NCI-H345 (cell line): ENCODE measurements around the gene CDC45.

ENCODE experiments used
- DNase-seq: peaks from one replicate; lab custom pipeline; 2025; lab: John Stamatoyannopoulos, UW

Gene CDC45

DNA sequence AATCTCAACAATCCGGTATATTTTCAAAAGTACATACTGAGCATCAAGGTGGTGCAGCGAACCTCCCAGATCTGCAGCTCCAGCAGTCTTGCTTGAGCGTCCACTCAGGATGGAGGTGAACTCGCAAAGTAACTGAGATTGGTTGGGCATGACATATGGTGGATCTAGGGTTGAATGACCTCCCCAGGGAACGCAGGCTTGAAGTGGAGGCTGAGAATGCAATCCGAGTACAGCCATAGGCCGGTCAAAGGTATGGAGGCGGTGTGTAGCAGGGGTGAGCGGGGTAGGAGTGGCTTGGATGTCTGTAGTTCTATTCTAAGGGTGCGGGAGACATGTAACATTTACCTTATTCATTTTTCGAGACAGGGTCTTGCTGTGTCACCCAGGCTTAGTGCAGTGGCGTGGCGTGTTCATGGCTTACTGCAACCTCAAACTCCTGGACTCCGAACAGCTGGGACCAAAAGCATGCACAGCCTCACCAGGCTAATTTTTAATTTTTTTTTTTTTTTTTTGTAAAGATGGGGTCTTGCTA is 31.6 kb upstream of the CDC45 start:
- DNase-seq: peak; percentile 76

DNA sequence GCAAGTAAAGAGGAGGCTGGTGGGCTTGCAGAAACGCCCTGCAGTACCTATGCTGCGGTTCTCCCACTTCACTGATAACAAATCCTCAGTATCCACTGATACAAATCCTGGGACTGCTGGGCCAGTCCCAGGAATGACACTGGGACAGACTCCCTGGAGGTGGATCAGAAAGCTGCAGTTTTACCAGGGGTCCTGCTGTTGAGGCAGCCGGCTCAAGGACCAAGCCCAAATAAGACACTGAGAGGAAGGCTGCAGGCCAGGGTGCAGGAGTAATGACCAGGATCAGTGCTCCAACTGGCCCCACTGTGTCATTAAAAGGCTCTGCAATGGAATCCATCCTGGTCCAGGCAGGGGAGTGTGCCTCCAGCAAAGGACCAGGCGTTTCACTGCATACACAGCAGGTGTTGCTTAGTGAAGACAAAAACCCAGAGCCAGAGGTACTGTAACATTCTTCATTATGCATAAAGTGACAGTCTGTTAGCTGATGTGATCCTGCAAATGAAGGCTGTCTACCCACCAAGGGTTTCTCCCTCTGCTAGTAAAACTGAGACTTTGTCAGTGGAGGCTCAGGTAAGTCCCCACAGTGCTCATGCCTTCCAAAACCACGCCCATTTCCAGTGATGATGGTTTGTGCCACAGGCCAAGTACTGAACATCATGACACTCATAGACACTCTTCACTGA is 30.8 kb upstream of the CDC45 start:
- DNase-seq: no peak

DNA sequence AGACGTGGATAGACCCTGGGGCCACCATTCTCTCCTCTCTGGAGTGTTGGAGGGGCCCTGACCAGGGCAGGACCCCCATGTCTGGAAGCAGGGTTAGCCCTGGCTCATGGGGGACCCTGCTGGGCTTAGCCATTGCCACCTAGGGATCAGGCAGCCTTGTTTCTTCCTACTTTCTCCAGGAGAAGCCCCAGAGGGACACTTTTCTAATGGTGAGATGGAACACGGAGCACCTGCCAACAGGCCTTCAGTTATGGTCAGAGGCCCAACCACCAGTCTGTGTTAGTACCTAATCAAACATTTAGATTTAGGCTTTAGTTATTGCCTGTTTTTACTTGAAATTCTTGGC is 30.3 kb upstream of the CDC45 start:
- DNase-seq: no peak

DNA sequence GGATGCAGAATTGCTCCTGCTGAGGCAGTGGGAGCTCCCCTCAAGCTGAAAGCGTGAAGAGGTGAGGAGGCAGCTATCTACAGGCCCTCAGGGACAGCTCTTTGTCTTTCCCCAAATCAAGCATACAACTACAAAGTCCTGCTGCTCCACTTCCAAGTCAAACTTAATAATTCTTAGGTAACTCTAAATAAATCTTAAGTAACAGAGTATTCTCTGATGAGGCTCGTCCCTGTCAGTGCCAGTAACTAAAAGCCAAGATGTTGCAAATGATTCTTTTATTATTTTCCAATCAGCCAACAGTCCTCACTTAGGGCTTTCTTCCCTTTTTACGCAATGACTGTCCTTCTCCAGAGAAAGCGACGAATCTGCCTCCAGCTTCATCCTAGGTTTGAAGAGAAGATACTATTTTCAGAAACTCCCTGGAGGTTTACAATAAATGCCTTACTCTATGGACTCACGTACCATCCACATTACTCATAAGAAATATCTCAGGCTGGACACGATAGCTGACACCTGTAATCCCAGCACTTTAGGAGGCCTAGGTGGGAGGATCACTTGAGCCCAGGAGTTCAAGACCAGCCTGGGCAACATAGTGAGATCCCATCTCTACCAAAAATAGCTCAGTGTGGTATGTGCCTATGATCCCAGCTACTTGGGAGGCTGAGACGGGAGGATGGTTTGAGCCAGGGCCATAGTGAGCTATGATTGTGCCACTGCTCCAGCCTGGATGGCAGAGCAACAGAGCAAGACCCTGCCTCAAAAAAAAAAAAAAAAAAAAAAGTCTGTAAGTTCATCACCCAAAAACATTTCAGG is 29.2 kb upstream of the CDC45 start:
- DNase-seq: no peak

DNA sequence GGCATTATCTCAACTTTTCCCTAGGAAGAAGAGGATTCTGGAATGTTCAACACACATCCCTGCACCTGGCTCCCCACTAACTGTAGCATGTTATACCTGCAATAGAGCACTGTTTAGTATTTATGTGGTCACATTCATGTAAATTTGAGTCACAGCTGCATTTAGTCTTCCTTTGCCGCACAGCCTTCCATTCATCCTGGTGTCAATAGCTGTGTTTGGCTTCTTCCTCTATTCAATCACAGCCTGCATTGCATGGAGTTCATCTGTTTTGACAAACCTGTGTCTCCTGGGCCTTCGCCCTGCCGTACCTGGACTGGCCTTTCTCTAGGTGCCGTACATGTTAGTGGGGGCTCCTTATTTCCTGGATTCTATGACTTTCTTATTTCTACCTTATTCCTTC is 28.1 kb upstream of the CDC45 start:
- no peak for DNase-seq

DNA sequence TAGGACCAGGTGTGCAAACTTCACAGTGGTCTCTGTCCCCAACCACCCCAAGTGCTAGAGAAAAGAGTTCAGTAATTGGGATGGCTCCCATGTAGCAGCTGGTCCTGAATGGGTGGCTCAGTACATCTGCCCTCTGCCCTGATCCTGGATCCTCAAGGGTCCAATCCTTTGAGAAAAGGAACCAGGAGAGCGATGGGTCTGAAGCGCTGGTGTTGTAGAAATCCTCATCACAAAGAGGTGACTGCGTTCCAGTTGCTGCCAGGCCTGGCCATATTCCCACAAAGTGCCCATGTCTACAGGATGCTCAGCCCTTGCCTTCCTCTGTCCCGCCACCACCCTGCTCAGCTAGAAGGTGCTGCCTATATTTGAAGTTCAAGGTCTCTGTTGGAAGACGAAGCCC is 26.0 kb upstream of the CDC45 start:
- no peak for DNase-seq

DNA sequence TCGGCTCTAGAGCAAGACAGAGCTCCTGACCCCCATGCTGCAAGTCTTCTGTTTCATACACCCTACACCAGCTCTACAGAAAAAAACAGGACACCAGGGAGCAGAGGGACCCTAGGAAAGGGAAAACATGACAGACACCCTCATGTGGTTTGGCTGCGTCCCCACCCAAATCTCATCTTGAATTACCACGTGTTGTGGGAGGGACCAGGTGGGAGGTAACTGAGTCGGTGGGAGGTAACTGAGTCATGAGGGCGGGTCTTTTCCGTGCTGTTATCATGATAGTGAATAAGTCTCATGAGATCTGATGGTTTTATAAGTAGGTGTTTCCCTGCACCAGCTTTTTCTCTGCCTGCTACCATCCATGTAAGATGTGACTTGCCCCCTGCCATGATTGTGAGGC is 25.6 kb upstream of the CDC45 start:
- DNase-seq: no peak

DNA sequence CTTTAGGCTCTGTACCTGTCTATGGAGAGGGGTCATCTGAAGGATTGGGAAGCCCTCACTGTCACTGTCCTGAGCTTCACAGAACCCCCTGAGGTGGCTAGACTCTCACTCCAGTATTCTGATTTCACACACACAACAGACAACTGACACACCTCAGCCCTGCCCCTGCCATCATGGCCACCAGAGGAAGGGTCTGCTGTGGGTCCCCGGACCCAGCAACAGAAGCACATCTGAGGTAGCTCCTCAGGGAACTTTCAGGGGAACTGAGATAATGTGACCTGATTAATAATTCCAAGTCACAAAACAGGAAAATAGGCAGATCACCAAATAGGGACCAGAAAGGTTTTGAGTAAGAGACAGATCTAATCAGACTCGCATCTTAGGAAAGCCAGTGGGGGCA is 24.7 kb upstream of the CDC45 start:
- DNase-seq: no peak

DNA sequence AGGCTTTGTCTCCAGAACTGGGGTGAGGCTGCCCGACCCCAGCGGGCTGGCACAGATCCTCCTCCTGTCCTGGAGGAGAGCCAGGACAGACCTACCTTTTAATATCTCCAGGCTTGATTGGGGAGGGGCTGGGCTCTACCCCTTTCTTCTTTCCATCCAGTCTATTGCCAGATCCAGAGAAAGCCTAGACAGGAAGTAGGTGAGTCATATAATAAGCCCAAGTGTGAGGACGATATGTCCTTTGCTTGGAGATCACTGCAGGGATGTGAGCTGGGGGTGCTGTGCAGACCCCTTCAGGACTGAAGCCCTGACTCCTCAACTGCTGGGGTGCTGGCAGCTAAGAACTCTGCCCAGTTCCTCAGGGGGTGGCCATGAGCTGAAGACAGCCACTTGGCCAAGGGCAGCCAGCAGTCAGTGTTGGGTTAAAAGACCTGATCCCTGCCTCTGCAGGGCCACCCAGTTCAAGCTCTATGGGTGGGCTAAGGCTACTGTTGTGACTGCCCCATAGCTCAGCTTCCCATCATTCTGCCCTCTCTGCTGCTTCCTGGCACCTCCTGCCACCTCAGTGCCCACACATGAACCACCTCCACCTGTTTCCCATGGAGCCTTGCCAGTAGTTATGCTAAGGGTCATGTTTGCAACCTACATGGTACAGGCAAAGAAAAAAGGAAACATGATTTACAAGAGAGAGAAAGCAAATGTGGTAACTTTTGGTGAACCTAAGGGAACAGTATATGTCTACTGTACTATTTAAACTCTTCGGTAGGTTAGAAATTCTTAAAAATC is 23.9 kb upstream of the CDC45 start:
- no peak for DNase-seq

DNA sequence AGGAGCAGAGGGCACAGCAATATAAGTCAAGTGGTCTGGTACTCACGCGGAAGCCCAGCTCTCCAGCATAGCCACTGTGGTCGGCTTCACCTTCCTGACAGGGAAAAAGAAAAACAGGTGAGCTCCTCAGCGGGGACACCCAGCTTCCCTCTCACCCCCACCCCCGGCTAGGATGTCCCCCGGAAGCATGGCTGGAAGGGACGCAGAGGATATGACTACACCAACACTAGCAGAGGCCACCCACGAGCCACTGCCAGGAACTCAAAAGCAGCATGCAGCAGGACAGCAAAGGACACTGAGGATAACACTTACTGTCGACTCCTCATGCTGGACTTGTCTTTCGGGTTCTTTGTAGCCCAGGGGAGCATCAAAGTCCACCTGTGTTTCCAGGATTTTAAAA is 23.2 kb upstream of the CDC45 start:
- DNase-seq: no peak

DNA sequence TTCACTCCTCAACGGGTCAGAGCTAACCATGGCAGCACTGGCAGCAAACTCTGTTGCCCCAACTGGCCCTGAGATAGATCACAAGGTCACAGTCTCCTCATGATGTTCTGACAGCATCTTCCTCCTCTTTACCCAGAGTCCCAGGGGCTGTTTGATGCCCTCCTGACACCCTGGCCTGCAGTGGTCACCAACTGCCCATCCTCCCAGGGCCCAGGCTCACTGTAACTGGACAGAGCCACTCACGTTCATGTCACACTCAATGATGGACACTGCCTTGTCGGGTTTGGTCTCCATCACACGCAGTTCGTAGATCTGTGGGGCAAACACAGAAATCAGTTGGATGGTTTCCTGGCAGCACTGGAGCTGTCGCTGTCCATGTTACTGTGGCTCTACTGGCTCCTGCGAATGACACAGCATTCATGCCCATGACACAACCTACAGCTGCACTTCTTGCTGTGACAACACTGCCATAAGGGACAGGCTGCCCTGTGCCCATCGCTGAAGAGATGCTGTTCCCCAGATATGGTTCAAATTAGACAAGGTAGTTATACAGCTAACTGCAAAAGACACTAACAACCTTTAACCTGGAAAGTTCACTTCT is 21.8 kb upstream of the CDC45 start:
- DNase-seq: no peak

DNA sequence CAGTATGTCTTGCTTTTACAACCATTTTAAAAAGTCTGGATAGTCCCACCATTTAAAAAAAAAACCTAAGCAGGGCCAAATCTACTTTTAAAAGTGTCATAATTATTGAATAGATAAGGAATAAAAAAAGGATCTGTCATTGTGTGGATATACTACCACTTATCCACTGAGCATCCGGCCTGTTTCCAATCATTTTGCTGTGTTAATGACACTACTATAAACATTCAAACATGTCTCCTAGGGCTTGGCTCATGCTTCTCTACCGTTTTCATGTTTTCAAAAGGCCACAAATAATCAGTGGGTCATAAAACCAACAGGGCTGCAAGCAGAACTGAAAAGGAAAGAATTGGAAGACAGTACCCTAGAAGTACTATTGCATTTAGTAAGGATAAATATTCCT is 19.7 kb upstream of the CDC45 start:
- no peak for DNase-seq

DNA sequence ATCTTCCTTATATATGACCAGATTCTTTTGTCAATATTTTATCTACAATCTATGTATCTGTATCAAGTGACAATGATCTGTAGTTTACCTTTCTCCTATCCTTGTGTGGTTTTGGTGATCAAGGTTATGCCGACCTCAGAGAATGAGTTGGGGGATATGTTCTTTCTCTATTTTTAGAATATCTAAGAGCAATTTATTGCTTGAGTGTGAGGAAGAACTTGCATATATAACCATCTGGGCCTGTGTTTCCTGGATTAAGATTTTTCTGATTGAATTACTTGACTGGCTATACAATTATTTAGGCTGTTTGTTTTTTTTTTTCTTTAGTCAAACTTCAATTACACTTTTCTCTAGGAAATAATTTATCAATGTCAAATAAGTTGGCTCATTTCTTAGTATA is 18.2 kb upstream of the CDC45 start:
- no peak for DNase-seq

DNA sequence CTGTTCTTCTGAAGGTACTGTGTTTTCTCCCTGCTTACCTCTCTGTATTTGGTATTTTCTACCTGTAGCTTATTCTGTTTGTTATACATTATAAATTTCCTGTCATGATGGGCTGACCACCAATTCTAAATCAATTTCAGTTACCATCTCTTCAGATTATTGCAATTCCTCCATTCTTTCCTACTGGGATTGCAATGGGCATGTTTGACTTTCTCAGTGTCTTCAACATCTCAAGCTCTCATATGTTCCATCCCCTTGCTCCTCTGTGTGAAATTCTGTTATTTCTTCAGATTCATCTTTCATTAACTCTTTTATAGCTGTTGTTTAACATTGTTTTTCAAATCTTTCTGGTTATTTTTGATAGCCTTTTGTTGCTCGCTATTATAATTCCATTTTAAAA is 16.7 kb upstream of the CDC45 start:
- DNase-seq: no peak

DNA sequence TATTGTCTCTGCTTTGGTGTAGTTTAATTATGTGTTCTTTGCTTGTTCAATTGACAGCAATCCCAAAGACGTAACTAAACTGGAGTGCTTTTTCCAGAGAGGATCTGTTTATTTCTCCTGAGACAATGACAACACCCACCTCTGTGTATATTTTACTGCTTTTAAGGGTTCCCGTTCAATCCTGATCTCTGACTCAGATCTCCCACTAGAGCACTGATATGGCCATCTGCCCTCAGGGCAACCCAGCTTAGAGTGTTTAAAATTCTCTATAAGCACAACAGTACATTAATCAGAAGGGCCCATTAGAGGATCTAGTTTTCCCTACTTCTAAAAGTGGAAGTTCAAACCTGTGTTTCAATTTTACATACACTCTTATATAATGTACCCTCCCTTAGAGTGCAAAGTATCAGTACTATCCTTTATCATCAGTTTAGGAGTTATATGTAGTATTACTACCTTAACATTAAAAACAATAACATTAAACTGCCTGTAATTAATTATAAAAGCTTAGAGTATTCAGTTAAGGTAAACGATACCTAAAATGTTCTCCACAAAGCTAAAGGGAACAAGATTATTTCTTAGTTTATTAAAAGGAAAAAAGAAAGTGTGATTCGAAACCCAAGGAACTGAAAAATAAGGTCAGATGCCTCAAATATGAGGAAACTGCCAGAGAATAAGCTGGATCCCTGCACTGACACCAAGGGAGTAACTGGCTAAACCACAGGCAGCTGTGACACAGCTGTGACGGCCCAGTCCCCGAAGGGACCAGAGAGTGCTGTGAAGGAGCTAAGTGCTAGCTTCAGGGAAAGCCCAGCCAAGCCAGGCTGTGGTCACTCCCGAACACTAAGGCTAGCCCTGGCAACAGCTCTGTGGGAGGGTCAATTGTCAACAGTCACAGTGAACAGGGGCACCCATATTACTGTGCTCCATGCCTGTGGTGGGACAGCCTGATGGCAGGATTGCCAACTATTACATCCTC is 15.9 kb upstream of the CDC45 start:
- DNase-seq: no peak

DNA sequence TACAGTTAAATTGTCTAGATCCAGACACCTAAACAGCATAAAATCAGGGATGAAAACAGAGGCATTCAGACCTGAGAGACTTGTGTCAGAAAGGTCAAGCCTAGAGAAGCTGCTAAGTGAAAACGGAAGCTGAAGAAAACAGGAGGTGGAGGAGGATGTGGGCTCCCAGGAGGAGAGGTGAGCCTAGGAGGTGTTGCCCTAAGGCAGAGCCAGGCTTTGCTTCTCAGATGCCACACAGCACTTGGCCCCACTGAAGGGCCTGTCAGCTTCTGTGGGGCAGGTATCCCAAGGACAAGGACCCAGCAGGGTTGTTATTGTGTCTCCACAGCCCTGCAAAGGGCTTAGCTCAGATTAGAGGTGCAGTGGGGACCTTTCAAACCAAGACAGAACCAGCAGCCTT is 15.2 kb upstream of the CDC45 start:
- no peak for DNase-seq

DNA sequence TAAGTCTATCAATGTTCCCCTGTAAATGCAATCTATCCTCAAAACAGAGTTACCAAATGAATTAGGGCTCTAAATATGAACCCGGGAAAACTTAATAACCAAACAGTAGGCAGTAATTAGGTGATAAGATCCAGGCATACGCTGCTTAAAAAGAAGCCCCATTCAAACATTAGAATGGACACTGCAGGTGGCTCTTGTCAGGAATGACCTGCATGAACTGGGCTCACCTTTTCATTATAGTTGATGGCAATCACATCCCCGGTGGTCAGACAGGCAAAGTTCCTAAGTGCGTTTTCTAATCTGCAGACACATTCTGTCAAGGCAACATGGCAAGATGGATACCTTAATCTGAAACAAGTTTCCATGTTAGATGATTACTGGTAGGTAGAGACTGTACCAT is 14.7 kb upstream of the CDC45 start:
- DNase-seq: no peak

DNA sequence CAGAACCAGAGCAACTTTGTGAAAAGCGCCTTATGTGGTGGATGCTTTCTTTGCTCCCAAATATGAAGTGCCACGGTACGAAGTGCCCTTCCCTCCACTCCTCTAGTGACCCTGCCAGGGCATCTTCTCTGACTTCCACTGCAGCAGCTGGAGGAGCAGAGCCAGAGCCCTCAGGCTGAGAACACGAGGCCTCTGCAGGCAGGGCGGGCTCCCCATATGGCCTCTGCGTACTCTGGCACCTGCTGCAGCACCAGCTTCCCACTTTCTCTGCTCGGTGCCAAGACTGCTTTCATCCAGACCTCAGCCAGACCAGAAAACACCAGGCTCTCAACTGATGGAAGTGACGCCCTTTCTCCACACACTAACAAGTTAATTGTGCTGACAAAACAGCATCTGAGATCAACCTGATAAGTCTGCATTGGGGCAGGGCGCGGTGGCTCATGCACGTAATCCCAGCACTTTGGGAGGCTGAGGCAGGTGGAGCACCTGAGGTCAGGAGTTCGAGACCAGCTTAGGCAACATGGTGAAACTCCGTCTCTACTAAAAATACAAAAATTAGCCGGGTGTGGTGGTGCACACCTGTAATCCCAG is 13.5 kb upstream of the CDC45 start:
- DNase-seq: no peak

DNA sequence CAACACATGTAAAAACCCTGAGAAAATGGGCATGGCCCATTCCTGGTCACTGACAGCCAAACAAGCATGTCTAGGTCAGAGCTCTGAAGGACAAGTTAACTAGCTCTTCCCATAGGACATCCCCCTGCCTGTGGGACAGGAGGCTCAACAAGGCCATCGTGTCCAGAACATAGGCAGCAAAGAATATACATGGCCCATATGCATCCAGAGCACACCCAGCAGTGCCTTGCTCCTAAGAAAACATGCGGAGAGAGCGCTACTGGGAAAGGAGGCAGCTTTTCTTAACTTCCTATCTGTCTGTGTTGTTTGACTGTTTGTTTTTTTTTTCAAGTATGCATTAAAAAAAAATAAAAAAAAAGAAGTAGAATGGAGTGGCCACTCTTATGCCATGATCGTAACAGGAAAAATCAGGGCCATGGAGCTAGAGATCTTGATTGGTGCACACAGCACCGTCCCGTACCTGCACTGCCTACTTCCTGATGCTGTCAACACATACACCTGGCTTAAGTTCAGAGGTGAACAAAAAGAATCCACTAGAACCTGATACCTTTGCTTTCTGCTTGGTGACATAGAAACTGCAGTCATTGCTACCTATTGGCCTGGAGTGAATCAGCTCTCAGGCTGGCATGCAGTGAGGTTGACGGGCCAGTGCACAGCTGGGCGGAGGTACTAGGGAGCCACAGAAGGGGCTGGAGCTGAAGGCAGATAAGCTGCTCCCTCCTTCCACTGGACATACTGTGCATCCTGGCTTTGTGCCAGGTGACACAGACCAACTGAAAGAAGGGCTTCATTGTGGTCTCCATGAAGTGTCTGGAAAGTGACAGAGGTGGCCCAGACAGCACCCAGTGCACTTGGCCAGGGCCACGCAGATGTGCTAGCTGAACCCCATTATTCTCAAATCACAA is 12.6 kb upstream of the CDC45 start:
- DNase-seq: no peak

DNA sequence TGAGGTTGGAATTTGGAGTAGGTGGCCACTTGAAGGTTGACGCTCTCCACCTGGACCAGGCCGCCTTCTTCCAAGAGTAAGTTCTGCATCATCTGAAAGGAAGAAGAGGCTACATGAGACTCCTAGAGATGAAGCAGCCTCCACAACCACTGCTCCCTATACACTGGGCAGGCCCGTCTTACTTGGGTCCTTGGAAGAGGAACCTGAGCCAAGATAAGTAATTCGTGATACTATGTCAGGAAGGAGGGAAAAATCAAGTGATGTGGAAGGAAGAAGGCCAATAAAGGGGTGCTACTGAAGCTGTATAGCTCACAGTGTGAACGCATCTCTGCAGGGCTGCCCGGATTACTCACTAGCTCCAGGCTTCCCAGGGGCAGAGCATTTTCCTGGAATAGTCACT is 11.8 kb upstream of the CDC45 start:
- DNase-seq: no peak
